NCI-H226 (cell line): Measurements from ENCODE around the gene SYT8.

Experiments used
- DNase-seq: peaks from one replicate; pipeline ENCODE4 v3.0.0-alpha.2; 2015

Gene SYT8

DNA sequence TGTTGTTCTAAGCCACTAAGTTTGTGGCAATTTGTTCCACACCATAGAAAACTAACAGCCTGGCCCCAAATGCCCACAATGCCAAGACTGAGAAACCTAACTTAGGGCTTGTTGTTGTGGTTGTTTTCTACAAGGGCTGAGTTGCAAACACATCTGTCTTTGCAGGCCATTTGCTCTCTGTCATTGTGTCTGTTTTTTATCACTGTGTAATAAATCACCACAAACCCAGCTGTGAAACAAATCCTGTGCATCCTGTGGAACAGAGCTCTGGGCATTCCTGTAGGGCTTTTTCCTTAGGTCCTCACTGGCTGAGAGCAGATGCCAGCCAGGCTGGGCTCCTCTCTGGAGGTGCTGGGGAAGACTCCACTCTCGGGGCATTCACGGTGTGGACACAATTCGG, 15.7 kb upstream of the SYT8 start:
- no peak for DNase-seq

DNA sequence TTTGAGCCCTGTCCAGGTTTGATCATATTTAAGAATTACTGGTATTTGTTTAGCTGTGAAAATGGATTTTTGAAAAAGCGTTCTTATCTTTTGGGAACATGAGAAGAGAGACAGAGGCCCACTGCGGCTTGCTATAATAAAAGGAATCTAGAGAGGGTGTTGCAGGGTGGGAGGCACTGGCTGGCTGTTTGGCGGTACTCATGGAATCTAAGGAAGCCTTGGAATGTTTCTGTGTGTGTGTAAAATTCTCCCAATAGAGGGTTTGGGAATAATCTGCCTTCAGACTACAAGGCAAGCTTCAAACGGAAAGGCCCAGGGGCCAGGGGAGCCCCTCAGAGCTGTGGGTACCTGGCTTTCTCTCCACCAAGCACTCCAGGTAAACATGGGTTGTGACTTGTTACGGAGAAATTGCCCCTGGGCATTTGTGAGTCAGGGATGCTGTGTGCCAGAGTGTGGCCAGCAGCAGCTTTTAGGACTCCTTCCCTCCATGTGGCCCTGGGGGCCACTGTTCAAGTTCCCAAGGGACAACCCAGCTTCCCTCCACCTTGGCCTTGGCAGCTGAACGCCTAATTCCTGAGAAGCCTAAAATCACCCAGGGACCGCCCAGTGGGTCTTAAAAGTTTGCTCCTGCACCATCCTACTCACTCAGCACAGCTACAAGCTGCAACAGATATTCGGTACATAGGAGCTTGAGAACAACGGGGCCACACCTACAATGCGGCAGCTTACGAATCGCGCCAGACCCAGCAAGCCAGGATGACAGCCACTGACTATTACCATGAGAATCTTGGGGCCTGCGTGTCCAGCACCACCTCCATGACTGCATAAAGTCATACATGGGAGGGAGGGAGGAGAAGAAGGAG, 14.1 kb upstream of the SYT8 start:
- DNase-seq: peak; percentile 14

DNA sequence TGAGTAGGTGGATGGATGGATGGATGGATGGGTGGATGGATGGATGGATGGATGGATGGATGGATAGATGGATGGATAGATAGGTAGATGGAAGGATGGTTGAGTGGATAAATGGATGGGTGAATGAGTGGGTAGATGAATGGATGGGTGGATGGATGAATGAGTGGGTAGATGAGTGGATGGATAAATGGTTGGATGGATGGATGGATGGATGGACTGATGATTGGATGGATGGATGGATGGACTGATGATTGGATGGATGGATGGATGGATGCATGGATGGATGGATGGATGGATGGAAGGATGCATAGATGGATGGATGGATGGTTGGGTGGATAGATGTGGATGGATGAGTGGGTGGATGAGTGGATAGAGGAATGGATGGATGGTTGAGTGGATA, 13.2 kb upstream of the SYT8 start:
- no peak for DNase-seq

DNA sequence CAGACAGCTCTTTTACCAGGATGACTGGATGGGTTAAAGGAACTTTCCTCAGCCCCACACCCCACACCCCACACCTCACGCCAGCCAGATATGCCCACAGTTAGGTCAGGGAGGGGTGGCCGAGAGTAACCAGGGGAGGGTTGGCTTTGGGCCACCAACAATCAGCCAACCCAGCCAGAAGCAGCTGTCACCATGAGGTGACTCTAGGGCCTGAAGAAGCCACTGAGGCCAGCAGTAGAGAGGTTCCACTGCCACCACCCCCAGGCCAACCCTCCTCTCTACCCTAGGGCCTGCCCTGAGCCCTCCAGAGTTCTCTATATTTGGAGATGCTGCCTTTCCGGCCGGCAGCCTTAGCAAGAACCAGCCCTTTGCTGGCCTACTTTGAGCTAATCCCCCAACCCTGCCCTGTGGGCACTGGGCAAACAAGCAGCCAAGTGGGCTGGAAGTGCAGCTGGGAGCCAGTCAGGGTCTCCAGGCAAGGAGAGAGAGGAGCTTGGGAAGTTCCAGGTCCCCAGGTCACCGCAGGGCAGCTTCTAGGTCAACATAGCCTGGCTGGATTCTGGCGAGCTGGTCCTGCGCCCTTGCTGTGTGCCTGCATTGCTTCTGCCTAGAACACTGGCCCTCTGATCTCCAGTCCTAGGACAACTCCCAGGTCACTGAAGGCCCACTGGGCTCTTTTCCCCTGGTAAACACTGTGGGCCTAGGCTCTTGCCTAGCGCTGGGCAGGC, 12.0 kb upstream of the SYT8 start:
- no peak for DNase-seq

DNA sequence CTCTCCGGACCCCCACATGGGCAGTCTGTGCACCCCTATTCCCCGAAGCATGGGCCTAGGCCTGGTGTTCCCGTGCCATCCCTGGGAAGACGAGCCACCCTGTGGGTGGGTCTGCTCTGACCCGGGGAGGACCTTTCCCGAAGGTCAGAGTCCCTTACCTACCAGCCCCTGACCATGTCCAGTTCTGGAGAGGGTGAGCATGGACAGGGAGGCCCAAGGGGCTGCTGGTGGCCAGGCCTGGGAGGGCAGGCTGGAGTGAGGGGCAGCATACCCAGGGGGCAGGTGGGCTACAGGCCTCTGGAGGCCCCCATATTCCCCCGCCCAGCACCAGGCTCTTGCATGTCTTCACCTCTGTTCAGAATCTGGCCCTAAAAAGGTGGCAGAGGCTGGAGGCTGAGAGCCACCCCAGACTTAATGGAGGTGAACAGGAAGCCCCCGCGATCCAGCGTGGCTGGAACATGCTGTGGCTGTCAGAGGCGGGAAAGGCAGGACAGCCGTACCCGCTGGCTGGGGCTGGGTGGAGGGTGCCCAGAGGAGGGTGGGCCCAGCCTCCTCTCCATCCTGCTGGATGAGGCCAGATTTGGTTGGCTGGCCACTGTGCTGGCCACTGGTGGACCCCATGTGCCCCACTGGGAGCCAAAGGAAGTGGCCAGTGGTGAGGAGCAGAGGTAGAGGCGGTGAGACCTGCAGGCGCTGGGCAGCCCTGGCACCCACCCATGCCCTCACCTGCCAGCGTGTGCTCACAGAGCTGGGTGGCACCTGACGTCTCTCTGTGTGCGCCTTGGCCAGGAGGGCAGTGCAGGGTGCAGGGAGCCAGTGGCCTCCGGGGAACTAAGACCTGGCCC, 11.2 kb upstream of the SYT8 start:
- no peak for DNase-seq

DNA sequence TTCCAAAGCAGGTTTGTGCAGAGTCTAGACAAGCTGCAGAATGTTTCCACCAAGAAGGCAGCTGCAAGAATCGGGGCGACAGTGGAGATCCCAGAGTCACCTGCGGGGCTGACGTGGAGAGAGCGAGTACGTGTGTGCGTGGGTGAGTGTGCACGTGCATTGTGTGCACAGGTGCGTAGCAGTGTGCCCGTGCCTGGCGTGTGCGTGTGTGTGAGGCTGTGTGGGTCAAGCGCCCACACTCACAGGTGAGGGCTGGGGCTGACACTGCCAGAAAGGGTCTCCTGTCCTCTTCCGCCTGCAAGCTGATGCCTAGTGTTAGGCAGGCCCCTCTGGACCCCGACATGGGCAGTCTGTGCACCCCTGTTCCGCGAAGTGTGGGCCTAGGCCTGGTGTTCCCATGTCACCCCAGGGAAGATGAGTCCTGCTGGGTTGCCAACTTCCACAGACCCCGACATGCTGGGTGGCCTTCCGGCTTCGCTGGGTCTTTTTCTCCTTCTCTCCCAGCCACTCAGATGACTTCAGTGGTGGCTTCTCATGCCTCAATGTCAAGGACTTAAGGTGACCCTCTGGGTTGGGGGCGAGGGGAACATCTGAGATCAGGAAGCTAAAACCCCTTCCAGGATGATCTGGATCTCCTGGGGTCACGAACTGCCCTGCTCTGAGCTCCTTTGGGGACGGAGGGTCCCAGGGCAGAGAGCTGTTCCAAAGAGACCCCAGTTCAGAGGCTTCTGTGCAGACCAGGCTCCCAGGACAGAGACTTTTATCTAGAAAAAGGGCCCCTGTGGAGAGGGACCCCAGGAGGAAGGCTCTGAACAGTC, 10.4 kb upstream of the SYT8 start:
- no peak for DNase-seq

DNA sequence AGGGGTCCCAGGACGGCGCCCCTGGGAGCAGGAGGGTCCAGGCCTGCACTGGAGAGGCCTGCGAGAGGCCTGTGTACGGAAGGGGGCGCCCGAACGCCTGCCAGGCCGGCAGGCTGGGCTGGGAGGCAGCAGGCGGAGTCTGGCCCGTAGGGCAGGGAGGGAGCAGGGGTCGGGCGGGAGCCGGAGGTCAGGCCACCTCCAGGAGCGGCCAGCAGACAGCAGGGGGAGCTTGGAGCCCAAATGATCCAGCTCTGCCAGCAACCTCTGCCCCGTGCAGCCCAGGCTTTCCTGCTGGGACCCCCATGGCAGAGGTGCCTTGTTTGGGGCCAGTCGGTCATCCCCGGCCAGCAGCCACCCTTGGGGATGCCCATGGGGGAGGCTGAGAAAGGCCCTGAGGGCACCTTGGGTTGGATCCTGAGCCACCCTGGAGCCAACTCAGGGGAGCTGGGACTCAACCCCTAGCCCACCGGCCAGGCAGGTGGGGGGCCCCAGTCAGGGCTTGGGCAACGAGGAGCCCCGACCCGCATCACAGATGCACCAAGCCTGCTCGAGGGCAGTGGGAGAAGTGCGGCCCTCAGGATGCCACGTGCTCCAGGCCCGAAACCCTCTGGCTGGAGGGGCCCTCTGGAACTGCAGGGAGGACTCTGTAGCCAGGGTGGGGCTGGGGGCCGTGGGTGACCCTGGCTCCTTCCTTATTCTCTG, 9.6 kb upstream of the SYT8 start:
- DNase-seq: peak; percentile 32

DNA sequence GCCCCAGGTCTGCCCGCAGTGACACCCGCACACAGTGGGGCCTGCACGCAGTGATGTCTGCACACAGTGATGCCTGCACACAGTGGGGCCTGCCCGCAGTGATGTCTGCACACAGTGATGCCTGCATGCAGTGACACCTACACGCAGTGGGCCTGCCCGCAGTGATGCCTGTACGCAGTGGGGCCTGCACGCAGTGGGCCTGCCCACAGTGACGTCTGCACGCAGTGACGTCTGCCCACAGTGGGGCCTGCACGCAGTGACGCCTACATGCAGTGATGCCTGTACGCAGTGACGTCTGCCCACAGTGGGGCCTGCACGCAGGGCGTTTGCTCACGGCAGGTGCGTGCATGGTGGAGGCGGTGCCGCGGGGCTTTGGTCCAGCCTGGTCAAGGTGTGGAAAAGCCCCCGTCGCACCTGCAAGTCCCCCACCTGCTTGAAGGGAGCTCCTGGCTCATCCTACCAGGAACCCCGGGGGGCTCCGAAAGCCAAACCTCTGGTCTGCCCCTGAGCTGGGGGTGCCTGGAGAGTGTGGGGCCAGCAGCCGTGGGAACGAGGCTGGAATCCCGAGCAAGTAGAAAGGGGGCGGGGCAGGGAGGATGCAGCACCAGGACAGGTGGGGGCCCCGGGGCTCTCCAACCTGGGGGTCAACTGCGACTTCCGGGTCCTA, 8.9 kb upstream of the SYT8 start:
- DNase-seq: no peak

DNA sequence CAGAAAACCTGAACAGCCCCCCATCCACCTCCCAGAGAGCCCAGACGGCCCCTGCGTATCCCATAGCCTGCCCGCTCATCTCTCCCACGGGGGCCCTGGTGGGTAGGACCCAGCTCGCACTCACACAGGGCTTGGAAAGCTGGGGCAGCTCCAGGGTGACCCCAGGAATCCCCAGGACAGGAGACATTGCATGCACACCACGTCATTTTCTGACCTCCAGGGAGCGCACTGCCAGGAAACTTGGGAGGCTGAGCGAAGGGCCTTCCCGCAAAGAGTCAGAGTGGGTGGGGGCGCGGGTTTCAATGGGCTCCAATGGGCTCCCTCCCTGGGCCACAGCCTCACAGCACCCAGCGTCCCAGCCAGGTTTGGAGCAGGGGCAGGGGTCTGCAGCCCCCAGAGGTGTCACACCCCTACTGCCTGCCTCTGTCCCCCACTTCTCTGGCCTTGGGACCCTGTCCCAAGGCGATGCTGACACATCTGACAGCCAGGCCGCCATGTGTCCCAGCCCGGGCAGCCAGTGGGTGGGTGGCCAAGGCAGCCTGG, 8.2 kb upstream of the SYT8 start:
- DNase-seq: peak; percentile 36

DNA sequence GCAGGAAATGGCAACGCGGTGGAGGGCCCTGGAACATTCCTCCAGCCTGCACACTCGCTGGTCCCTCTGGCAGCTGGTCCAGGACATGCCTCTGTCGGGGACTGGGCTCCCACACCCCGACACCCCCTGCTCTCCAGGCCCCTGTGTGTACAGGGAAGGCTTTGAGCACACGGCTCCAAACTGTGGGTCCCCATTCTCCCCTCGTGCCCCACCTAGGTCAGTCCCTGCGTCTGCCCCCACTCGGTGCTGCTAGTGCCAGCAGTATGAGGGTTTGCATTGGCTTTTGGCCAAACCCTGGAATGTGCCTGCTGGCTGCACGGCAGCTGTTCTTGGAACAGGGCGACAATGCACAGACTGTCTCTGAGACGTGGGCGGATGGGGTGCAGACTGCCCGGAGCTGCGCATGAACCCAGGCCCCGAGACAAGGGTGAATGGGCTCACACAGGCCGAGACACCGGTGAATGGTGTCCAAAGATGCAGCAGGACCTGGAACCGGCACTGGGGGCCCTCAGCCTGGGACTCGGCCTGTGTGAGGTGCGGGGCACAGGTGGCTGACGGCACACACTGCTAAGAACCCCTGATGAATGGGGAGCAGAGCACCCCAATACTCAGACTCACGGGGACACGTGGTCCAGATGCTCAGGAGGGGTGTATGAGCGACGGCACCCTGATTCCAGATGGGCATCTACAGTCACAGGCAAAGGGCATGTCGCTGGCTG, 7.5 kb upstream of the SYT8 start:
- peak; percentile 41 for DNase-seq

DNA sequence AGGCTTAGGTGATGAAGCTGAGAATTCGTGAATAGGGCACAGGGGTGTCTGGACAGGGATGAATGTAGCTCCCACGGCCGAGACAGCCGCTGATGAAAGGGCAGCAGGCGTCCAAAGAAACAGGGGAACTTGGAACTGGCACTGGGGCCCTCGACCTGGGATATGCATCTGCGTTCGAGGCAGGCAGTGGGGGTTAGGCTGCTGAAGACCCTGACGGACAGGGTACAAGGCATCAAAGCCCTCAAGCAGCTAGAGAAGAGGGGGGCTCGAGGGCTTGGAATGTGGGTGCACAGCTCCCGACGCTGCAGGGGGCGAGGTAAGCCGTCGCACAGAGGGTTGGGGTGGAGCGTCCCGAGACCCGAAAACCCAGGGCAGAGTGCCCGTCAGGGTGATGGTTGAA, 6.9 kb upstream of the SYT8 start:
- DNase-seq: no peak

DNA sequence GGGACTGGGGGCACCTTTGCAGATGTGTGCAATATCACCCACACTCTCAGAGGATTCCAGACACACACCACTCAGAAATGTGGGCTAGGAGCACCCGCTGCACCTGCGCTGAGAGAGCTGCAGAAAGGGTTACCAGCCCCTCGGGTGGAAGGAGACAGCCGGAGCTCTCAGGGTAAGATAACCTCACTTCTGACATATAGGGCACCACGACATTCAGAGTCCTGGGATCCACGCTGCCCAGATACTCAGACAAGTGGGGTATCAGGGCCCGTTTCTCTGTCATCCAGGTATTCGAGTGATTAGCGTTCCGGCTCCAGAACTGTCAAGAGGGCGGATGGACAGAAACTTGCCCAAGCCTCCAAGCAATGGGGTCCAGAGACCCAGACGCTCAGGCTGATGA, 6.2 kb upstream of the SYT8 start:
- no peak for DNase-seq

DNA sequence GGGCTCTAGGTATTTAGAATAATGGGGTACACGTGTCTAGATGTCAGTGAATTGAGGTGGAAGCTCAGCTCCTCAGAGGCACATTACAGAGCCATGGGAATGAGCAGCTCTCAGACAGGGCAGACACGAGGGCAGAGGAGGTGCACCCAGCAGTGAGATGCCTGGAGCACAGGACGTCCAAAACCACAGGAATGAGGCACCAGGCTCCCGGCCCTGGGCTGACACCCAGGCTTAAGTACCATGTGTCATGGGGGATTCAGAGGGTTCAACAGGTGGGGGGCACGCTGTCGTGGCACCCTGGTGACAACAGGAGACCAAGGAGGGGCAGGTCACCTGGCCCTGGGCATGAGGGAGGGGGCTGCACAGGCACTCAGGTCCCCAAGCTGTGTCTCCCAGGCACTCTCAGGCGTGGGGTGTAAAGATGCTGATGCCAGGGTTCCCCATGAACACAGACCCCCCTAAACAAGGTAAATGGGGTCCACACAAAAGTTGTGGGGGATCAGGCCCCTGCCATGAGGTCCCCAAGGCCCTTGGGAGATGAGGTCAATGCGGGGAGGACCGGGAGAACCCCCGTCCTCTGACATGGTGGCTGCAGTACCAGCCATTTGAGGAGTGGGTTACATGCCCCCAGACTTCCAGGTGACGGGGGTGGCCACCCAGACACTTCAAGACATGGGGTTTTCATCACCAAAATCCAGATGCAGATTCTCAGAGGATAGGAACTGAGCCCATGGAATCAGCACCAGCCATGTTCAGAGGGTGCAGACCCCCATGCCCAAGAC, 5.6 kb upstream of the SYT8 start:
- DNase-seq: peak; percentile 71

DNA sequence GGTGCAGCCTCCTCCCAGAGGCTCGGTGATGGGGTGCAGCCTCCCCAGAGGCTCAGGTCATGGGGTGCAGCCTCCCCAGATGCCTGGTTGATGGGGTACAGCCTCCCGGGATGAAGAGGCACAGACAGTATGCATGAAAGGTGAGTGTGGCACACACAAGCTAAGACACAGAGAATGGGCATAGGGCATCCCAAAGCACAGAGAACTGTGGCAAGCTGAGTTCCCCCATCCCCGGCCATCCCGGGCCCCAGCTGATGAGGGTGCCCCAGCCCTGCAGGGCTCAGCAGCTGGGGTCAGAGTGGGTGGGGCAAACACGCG, 4.8 kb upstream of the SYT8 start:
- DNase-seq: no peak

DNA sequence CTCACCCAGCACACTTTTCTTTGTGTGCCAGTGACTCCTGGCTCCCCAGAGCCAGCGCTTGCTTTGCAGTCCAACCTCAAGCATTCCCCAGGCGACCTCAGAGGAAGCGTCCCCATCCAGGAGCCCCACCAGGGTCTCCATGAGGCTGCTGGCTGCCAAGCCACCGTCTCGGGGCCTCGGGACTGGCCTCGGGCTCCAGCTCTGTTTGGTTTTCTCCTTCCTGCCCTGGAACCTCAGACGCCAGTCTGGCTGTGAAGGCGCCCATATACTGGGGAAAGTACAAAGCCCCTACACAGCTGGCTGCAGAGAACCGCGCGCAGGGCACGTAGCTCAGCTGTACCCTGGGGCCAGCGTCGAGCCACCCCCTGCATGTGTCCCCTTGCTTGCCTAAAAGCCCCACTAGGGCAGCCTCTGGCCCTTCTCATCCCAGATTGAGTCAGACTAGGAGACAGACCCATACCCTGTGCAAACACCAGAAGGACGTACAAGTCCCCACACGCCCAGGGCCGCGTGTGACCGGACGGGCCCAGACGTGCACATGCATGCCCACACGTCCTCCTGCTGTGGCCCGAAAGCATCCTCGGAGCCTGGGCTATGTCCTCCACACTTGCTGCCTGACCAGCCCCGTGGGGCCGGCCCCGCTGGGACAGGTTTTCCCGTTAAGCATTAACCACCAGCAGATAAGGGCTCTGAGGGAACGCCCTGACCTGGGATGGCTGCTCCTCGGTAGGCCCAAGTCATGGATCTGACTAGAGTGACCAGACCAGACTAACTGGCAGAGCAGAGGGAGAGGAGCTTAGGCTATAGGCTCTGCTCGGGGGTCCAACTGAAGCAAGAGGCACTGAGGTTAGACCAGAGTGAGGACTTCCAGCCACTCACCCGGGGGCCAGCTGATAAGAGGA, 4.2 kb upstream of the SYT8 start:
- DNase-seq: no peak

DNA sequence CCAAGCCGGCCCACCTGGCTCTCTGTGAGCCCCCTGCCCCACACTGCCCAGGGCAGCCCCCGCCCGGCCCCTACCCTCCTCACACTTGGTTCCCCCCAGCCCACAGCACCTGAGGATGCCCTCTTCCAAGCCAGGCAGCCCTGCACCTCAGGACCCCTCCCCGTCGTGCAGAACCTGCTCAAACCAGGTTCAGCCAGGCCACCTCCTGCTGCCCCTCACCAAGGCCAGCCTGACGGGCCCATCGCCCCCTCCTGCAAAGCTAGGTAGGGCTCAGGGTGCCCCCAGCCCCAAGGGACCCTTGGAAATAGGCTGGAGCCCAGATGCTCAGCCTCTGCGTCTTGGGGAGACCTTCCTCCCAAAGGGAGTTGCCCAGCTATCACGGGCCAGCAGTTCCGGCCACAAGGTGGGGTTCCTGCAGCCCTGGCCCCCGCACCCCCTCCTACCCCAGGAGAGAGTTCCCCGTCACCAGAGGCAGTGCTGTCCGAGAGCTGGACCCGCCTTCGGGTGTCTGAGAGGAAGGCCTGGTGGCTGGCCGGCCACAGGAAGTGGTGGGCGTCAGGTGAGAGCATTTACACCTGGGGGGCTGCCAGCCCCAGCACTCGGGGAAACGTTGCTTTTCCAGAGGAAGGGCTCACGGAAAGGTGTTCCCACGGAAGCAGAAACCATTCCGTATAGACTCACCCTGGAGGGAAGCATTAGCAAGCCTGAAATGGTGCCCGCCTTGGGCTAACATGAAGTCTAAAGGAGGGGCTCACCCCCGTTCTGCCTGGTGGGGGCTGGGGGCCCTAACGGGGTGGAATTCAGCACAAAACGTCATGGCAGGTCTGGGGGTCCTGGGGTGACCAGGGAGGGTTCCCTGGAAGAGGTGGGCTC, 3.2 kb upstream of the SYT8 start:
- DNase-seq: no peak

DNA sequence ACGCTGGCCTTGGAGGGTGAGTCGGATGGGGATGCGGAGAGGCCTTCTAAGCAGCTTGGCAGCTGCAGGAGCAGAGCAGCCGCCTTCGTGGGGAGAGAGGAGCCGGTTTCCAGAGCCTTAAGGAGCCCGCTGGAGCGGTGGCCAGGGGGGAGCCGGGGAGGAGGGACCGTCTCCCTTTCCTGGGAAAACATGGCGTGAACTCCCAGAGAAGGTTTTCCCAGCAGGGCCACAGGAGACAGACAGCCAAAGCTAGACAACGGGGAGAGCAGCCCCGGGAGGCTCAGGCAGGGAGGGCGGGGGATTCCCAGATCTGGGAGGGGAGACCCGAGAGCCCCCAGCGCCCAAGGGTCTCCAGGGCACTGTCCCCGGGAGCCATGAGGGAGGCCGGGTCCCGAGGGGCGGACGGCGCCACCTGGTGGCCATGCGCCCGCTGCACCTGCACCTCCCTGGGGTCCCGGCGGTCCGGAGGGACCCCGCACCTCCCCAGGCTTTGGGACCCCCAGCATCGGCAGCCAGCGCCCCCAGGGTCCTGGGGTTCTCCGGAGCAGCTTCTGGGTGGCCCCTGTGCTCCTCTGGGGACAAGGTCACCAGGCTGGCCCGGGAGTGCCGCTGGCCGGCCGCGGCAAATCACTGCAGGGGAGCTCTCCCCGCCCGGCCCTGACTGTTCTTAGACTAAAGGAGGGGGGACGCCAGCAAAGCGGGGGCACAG, 2.4 kb upstream of the SYT8 start:
- DNase-seq: no peak
